ENCODE measurements around the gene LDLRAD3.

DNA sequence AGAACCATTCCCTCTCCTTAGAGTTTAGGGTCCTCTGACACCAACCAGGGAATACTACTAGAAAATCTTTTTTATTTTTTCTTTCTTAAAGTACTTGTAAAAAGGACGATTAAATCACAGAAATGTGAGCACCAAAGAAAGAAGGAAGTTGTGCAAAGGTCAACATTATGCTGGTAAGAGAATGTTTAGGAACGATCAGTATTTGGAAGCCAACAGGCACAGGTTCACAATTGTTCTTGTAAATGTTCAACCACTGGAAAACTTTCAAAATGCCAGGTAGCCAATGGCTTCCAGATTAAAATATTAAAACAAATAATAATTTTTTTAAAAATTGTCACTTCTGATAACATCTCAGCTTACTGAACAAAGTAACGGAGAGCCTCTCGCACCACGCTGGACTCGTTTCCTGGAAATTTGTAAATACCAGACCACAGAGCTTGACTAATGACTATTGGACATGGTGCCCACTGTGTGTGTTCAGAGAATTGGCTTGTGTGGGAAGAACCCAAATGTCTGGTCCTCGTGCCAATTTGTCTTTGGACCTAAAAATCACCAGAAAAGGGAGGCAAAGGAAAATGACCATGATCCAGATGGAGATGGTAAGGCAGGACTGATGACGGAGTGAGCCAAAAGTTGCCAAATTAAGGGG lies 324.6 kb downstream of the LDLRAD3 start:
- TF ChIP-seq, protein P1, sequence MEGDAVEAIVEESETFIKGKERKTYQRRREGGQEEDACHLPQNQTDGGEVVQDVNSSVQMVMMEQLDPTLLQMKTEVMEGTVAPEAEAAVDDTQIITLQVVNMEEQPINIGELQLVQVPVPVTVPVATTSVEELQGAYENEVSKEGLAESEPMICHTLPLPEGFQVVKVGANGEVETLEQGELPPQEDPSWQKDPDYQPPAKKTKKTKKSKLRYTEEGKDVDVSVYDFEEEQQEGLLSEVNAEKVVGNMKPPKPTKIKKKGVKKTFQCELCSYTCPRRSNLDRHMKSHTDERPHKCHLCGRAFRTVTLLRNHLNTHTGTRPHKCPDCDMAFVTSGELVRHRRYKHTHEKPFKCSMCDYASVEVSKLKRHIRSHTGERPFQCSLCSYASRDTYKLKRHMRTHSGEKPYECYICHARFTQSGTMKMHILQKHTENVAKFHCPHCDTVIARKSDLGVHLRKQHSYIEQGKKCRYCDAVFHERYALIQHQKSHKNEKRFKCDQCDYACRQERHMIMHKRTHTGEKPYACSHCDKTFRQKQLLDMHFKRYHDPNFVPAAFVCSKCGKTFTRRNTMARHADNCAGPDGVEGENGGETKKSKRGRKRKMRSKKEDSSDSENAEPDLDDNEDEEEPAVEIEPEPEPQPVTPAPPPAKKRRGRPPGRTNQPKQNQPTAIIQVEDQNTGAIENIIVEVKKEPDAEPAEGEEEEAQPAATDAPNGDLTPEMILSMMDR (IDR thresholded peaks at IDR 0.05) = no peak
- TF ChIP-seq POLR2A (IDR thresholded peaks at IDR 0.05) = no peak
